H1 (cell line): ENCODE data around the gene TJP3. TPM values are rescaled to one million over a fixed set of nuclear protein-coding genes. Genes with fewer than 3 reads are reported as not detected.

Source experiments
- CBX8 ChIP-seq: fragments of 300-800, 300-1000 bp; sonication (generic); IDR thresholded peaks from 2 replicates; pipeline ENCODE4 v1.7.1; 2016; ENCODE audit warnings: low read depth, low read length, borderline replicate concordance
- GTF2F1 ChIP-seq: IDR thresholded peaks from 2 replicates; pipeline ENCODE4 v1.6.1; 2012; ENCODE audit warnings: low read depth, low read length, improper control_type of control experiment, borderline replicate concordance
- KDM1A ChIP-seq: fragments of 200-600, 300-600 bp; sonication (generic); IDR thresholded peaks from 2 replicates; pipeline ENCODE4 v1.7.1; 2016; ENCODE audit warnings: mild to moderate bottlenecking, low read length, borderline replicate concordance
- MAFK ChIP-seq: IDR thresholded peaks from 2 replicates; pipeline ENCODE4 v1.6.1; 2012; ENCODE audit warnings: low read depth, mild to moderate bottlenecking, improper control_type of control experiment, low read length
- RAD21 ChIP-seq, 2 experiments: IDR thresholded peaks in 1 of 2; conservative IDR thresholded peaks in 1 of 2; 2 replicates each; pipeline ENCODE4 v1.6.1; 2011; ENCODE audit warnings: low read depth in 2 of 2, low read length in 2 of 2, improper control_type of control experiment in 1 of 2, inconsistent platforms in 1 of 2, mild to moderate bottlenecking in 1 of 2, moderate library complexity in 1 of 2
- TAF1 ChIP-seq: IDR thresholded peaks from 2 replicates; pipeline ENCODE4 v1.6.1; 2011; ENCODE audit warnings: mild to moderate bottlenecking, low read depth, low read length
- TCF12 ChIP-seq: IDR thresholded peaks from 2 replicates; pipeline ENCODE4 v1.6.1; 2011; ENCODE audit warnings: low read depth, mild to moderate bottlenecking, low read length
- polyA plus RNA-seq, 7 experiments: library from polyadenylated mRNA; depleted of rRNA in 3 of 7; stranded (reverse) in 5 of 7; unstranded in 2 of 7; fragments of >200 nt in 5 of 7; fragments of 200-250 nt in 2 of 7; gene quantifications; 1 replicate in 5 of 7; 2 replicates in 1 of 7; 4 replicates in 1 of 7; pipeline versions ENCODE4 v1.2.1 to v1.2.3, GENCODE V29; 2011 to 2013; ENCODE audit warnings: missing spikeins in 2 of 7, mixed read lengths in 2 of 7
- total RNA-seq: library from RNA; stranded (reverse); fragmentation: NEBNext Ultra II Directional; extraction: Animal tissue kit (Norgen Biotek cat#: 25700); gene quantifications from 2 replicates; pipeline ENCODE4 v1.2.1, GENCODE V29; 2021

Gene TJP3
- total and polyA plus RNA-seq, 2 of the 8 experiments (the other 6 are each of a cell fraction or from before 2014, with no cell fraction given) = 17.1 to 26.1 TPM

- TF ChIP-seq KDM1A = no peak
- TF ChIP-seq MAFK = no peak
- no peak for TF ChIP-seq RAD21 (IDR thresholded peaks at IDR 0.05 in 1 of 2, conservative IDR thresholded peaks at IDR 0.05 in 1 of 2; ENCODE audit: low read depth in 2 of 2, low read length in 2 of 2)
- TF ChIP-seq CBX8 = no peak
- no peak for TF ChIP-seq TAF1
- TF ChIP-seq TCF12 = no peak
- no peak for TF ChIP-seq GTF2F1
Measured at GRCh38 chr19:3734310-3734600, 26.1 kb downstream of the TJP3 start (continued).
